Posterior cingulate gyrus (tissue), 11 donors: ENCODE results near the gene SAMD4A.

Source experiments
- DNase-seq, 10 donors: peaks; one replicate each; pipeline versions ENCODE4 v3.0.0 to v3.0.0-alpha.2; 2020 to 2021; ENCODE audit warnings: mixed read lengths in 3 of 10
- intact Hi-C: fragments of 100-400 bp; cut with DNase I; formaldehyde crosslinking; loops from one replicate; pipeline ENCODE4 v1.15.1; 2023

The SAMD4A gene

GRCh38 chr14:54716862-54717261, 149.9 kb downstream of the SAMD4A start:
- DNase-seq = no peak
- intact Hi-C loops = no loop called here

- DNase-seq = no peak
- intact Hi-C loops = no loop called here
Measured at GRCh38 chr14:54718046-54718445, 151.1 kb downstream of the SAMD4A start.

- no peak for DNase-seq
- intact Hi-C loops = no loop called here
Measured at GRCh38 chr14:54719406-54719805, 152.5 kb downstream of the SAMD4A start.

GRCh38 chr14:54722791-54723432, 156.0 kb downstream of the SAMD4A start:
- no peak for DNase-seq
- intact Hi-C loops = no loop called here

GRCh38 chr14:54724123-54724522, 157.2 kb downstream of the SAMD4A start:
- DNase-seq = no peak
- intact Hi-C loops = no loop called here

GRCh38 chr14:54724676-54725325, 157.9 kb downstream of the SAMD4A start:
- no peak for DNase-seq
- intact Hi-C loops = no loop called here

GRCh38 chr14:54725998-54726397, 159.1 kb downstream of the SAMD4A start:
- intact Hi-C loops = no loop called here
- no peak for DNase-seq

GRCh38 chr14:54727929-54728328, 161.0 kb downstream of the SAMD4A start:
- intact Hi-C loops = no loop called here
- no peak for DNase-seq

- intact Hi-C loops = no loop called here
- DNase-seq = no peak
Measured at GRCh38 chr14:54728700-54729527, 162.0 kb downstream of the SAMD4A start.

- no peak for DNase-seq
- intact Hi-C loops = no loop called here
Measured at GRCh38 chr14:54730156-54730961, 163.4 kb downstream of the SAMD4A start.

- intact Hi-C loops = no loop called here
- DNase-seq = no peak
Measured at GRCh38 chr14:54734966-54735365, 168.0 kb downstream of the SAMD4A start.

- intact Hi-C loops = no loop called here
- DNase-seq = no peak
Measured at GRCh38 chr14:54735424-54735823, 168.5 kb downstream of the SAMD4A start.

- no peak for DNase-seq
- intact Hi-C loops = no loop called here
Measured at GRCh38 chr14:54737132-54737711, 170.3 kb downstream of the SAMD4A start.

GRCh38 chr14:54738009-54738408, 171.1 kb downstream of the SAMD4A start:
- intact Hi-C loops = no loop called here
- no peak for DNase-seq

- DNase-seq = no peak
- intact Hi-C loops = no loop called here
Measured at GRCh38 chr14:54739514-54739913, 172.6 kb downstream of the SAMD4A start.

GRCh38 chr14:54742492-54743350, 175.8 kb downstream of the SAMD4A start:
- intact Hi-C loops = no loop called here
- DNase-seq = no peak

GRCh38 chr14:54743382-54743781, 176.5 kb downstream of the SAMD4A start:
- intact Hi-C loops = no loop called here
- DNase-seq = no peak

- intact Hi-C loops = no loop called here
- DNase-seq = no peak
Measured at GRCh38 chr14:54746019-54746418, 179.1 kb downstream of the SAMD4A start.

- intact Hi-C loops = no loop called here
Measured at GRCh38 chr14:54747616-54748015, 180.7 kb downstream of the SAMD4A start.

GRCh38 chr14:54749180-54749579, 182.3 kb downstream of the SAMD4A start:
- no peak for DNase-seq
- intact Hi-C loops = no loop called here

More at GRCh38 chr14:54747616-54748015, 180.7 kb downstream of the SAMD4A start:
- no peak for DNase-seq
